Right atrium auricular region (tissue), 2 donors: ENCODE measurements around the gene HCN3. TPM values are rescaled to one million over a fixed set of nuclear protein-coding genes. Genes with fewer than 3 reads are reported as not detected.

Experiments
- DNase-seq: peaks from one replicate; pipeline ENCODE4 v3.0.0-alpha.2; 2019; ENCODE audit warnings: low spot score
- H3K27ac ChIP-seq, 2 donors: fragments of 200-600 bp; sonication (generic); 1 replicate in 1 of 2; 2 replicates in 1 of 2; pipeline ENCODE4 v1.5.1; 2016 to 2019
- H3K27me3 ChIP-seq, 2 donors: fragments of 200-600 bp; sonication (generic); one replicate each; pipeline versions ENCODE4 v1.5.1 to v1.6.0; 2017 to 2019
- H3K36me3 ChIP-seq: fragments of 200-600 bp; sonication (generic); one replicate; pipeline ENCODE4 v1.5.1; 2016
- H3K4me1 ChIP-seq, 2 donors: fragments of 200-600 bp; sonication (generic); one replicate each; pipeline versions ENCODE4 v1.5.1 to v1.6.0; 2017 to 2019
- H3K4me3 ChIP-seq, 2 donors: fragments of 200-600 bp; sonication (generic); 1 replicate in 1 of 2; 2 replicates in 1 of 2; pipeline ENCODE4 v1.5.1; 2017 to 2019; ENCODE audit warnings: mild to moderate bottlenecking in 1 of 2, moderate library complexity in 1 of 2
- H3K9me3 ChIP-seq, 2 donors: fragments of 200-600 bp; sonication (generic); one replicate each; pipeline ENCODE4 v1.5.1; 2019
- total RNA-seq, 2 donors: library from RNA; depleted of rRNA; stranded (reverse); fragments of >200 nt; gene quantifications; one replicate each; pipeline ENCODE4 v1.1.0, GENCODE V29; 2016
- TF ChIP-seq, protein P1 (sequence below), 2 donors: fragments of 200-600 bp; sonication (generic); IDR thresholded peaks; one replicate each; pipeline ENCODE4 v1.5.1; 2019; ENCODE audit warnings: antibody characterized with exemption in 2 of 2

The HCN3 gene
- total RNA-seq, 2 donors from 2014 or later, result 0.35 to 0.41 TPM

- no peak overlapping the region for H3K27ac ChIP-seq
- peaks cover 3 to 32% of the 10 kb centered on the region in 2 donors for H3K4me1 ChIP-seq
- DNase-seq, result no peak
- TF ChIP-seq, protein P1, sequence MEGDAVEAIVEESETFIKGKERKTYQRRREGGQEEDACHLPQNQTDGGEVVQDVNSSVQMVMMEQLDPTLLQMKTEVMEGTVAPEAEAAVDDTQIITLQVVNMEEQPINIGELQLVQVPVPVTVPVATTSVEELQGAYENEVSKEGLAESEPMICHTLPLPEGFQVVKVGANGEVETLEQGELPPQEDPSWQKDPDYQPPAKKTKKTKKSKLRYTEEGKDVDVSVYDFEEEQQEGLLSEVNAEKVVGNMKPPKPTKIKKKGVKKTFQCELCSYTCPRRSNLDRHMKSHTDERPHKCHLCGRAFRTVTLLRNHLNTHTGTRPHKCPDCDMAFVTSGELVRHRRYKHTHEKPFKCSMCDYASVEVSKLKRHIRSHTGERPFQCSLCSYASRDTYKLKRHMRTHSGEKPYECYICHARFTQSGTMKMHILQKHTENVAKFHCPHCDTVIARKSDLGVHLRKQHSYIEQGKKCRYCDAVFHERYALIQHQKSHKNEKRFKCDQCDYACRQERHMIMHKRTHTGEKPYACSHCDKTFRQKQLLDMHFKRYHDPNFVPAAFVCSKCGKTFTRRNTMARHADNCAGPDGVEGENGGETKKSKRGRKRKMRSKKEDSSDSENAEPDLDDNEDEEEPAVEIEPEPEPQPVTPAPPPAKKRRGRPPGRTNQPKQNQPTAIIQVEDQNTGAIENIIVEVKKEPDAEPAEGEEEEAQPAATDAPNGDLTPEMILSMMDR (IDR thresholded peaks at IDR 0.05), result no peak
- H3K27me3 ChIP-seq, result no peaks in the 10 kb centered on the region
- no peak overlapping the region for H3K4me3 ChIP-seq
- peaks cover 48% of the 10 kb centered on the region for H3K36me3 ChIP-seq
- no peaks in the 10 kb centered on the region for H3K9me3 ChIP-seq
These were observed 17.0 kb upstream of the HCN3 start for GRCh38 chr1:155260276-155260675.

DNA sequence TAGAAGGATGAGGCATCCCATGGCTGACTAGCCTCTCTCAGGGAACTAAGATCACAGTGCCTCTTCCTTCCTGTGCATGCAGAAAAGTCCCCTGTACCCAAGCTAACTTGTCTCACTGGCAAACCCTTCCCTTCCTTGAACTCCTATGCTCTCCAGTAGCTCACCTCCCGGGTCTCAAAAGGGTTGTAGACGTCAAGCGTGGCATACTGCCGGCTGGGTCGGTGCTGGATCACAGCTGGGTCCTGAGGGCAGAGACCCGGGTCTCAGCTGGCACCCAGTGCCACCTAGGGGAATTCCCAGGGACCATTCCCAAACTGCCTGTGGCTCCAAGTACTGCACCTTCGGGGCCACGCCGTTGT is 15.8 kb upstream of the HCN3 start:
- no peak for DNase-seq
- Histone ChIP-seq H3K9me3 (no peaks in the 10 kb centered on the region), H3K36me3 (peaks cover 59% of the 10 kb centered on the region), H3K27ac (peak overlapping the region; percentile 75 to 86), H3K4me3 (peak overlapping the region; percentile 67 to 86), H3K4me1 (peaks cover 3 to 23% of the 10 kb centered on the region in 2 donors), H3K27me3 (no peaks in the 10 kb centered on the region)
- TF ChIP-seq, protein P1 (IDR thresholded peaks at IDR 0.05), result no peak

- Histone ChIP-seq H3K36me3 (peaks cover 61% of the 10 kb centered on the region), H3K4me1 (peaks cover 3 to 25% of the 10 kb centered on the region in 2 donors), H3K4me3 (peak within 1 kb of the TSS; percentile 67 to 86), H3K9me3 (no peaks in the 10 kb centered on the region), H3K27ac (peak within 1 kb of the TSS; percentile 75 to 86), H3K27me3 (no peaks in the 10 kb centered on the region)
- TF ChIP-seq, protein P1 (IDR thresholded peaks at IDR 0.05), result no peak
- DNase-seq, result peak; percentile 99
These were observed 15.2 kb upstream of the HCN3 start, which contains the start of gene SCAMP3 for GRCh38 chr1:155261852-155262673. SCAMP3 (minus strand) TSS chr1:155262360; CDS start chr1:155262151, 209 bp downstream.

- H3K4me1 ChIP-seq, result peaks cover 3 to 31% of the 10 kb centered on the region in 2 donors
- no peak overlapping the region for H3K27ac ChIP-seq
- no peak overlapping the region for H3K4me3 ChIP-seq
- TF ChIP-seq, protein P1 (IDR thresholded peaks at IDR 0.05), result no peak
- DNase-seq, result no peak
- H3K9me3 ChIP-seq, result no peaks in the 10 kb centered on the region
- H3K27me3 ChIP-seq, result no peaks in the 10 kb centered on the region
- peaks cover 65% of the 10 kb centered on the region for H3K36me3 ChIP-seq
These were observed 14.2 kb upstream of the HCN3 start for GRCh38 chr1:155263067-155263466.

DNA sequence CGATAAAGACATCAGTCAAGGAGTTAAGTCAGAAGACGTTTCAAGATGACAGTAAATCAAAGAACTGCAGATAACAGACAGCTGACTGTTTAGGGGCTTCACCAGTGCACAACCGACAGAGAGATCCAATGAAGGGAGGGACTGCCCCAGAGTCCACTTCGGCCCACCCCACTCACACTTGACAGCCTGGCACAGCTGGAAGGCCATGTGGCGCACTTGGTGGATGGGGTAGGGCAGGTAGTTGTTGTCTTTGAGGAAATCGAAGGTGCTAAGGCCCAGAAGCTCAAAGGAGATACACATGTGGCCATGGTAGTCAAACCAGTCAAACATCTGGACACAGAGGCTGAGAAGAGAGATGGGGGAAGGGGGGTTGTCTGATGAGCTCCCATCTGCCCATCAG is 10.7 kb upstream of the HCN3 start:
- DNase-seq, result no peak
- Histone ChIP-seq H3K27ac (no peak overlapping the region), H3K9me3 (no peaks in the 10 kb centered on the region), H3K36me3 (peaks cover 81% of the 10 kb centered on the region), H3K4me1 (peaks cover 0 to 25% of the 10 kb centered on the region in 2 donors), H3K4me3 (no peak overlapping the region), H3K27me3 (no peaks in the 10 kb centered on the region)
- TF ChIP-seq, protein P1 (IDR thresholded peaks at IDR 0.05), result no peak
